K562 (cell line): ENCODE measurements around the gene MYO18A. TPM values are rescaled to one million over a fixed set of nuclear protein-coding genes. Genes with fewer than 3 reads are reported as not detected.
A peak's percentile ranks its signal among the peaks of the same experiment; 100 is the strongest.

ENCODE experiments used
- ATF3 ChIP-seq, 2 experiments: fragments of 450-650 bp in 1 of 2; sonication (generic) in 1 of 2; formaldehyde crosslinking in 1 of 2; IDR thresholded peaks in 1 of 2; conservative IDR thresholded peaks in 1 of 2; 2 replicates each; pipeline versions ENCODE4 v1.6.1 to v1.8.1; 2016 to 2023; ENCODE audit warnings: mild to moderate bottlenecking in 2 of 2, moderate library complexity in 2 of 2, inconsistent platforms in 1 of 2, missing genetic modification reagents in 1 of 2
- ATF7 ChIP-seq: fragments of 450-650 bp; IDR thresholded peaks from 2 replicates; pipeline ENCODE4 v1.7.1; 2014; ENCODE audit warnings: mild to moderate bottlenecking, moderate library complexity
- CHD2 ChIP-seq: IDR thresholded peaks from 2 replicates; pipeline ENCODE4 v1.6.1; 2011; ENCODE audit warnings: low read depth, low read length
- CREBBP ChIP-seq: IDR thresholded peaks from one replicate; pipeline ENCODE4 v1.6.1; 2012; ENCODE audit warnings: low read depth, mild to moderate bottlenecking, control low read depth, inconsistent platforms, low read length
- CREM ChIP-seq: IDR thresholded peaks from 2 replicates; pipeline ENCODE4 v1.6.1; 2014; ENCODE audit warnings: antibody characterized with exemption, low read depth
- HNRNPH1 ChIP-seq: fragments of 200-400 bp; formaldehyde crosslinking; optimal IDR thresholded peaks from 2 replicates; pipeline ENCODE3; 2017; ENCODE audit warnings: low read depth, mild to moderate bottlenecking, low read length, moderate library complexity
- KLF10 ChIP-seq: fragments of 250-450 bp; sonication (Bioruptor Pico); IDR thresholded peaks from 2 replicates; pipeline ENCODE4 v1.6.1; 2021; ENCODE audit warnings: matching md5 sums
- SMAD2 ChIP-seq: fragments of 150-350 bp; IDR thresholded peaks from 2 replicates; pipeline ENCODE4 v1.6.1; 2014; ENCODE audit warnings: low read depth, mild to moderate bottlenecking, low read length
- ZC3H8 ChIP-seq: fragments of 450-650 bp; IDR thresholded peaks from 2 replicates; pipeline ENCODE4 v1.6.1; 2017
- ZNF184 ChIP-seq: sonication (generic); formaldehyde crosslinking; IDR thresholded peaks from 2 replicates; pipeline ENCODE4 v1.5.0; 2020; ENCODE audit warnings: missing genetic modification reagents
- ZNF24 ChIP-seq: fragments of 450-650 bp; IDR thresholded peaks from 2 replicates; pipeline ENCODE4 v1.6.1; 2016
- ZNF717 ChIP-seq: fragments of 250-450 bp; sonication (Bioruptor Pico); IDR thresholded peaks from 2 replicates; pipeline ENCODE4 v1.5.0; 2021
- polyA plus RNA-seq, 8 experiments: library from polyadenylated mRNA; depleted of rRNA in 4 of 8; stranded (reverse) in 5 of 8; unstranded in 3 of 8; fragments of >200 nt; fragmentation: Nextera tagmentation in 2 of 8; fragmentation: Illumina TruSeq in 1 of 8; extraction: Ambion mirVana in 2 of 8; extraction: Trizol in 1 of 8; gene quantifications; 2 replicates each; pipeline versions ENCODE4 v1.2.1 to v1.2.3, GENCODE V29; 2011 to 2014; ENCODE audit warnings: inconsistent platforms in 1 of 8, missing spikeins in 1 of 8
- total RNA-seq, 7 experiments: library from RNA; depleted of rRNA in 6 of 7; stranded (reverse); fragments of >200 nt in 6 of 7; fragmentation: Illumina TruSeq in 2 of 7; extraction: Trizol in 2 of 7; gene quantifications; 2 replicates each; pipeline versions ENCODE4 v1.2.1 to v1.2.3, GENCODE V29; 2011 to 2021; ENCODE audit warnings: low replicate concordance in 1 of 7
- TF ChIP-seq, protein P1 (sequence below), 2 experiments: fragments of 450-650 bp; IDR thresholded peaks; 2 replicates each; pipeline ENCODE4 v1.6.1; 2016; ENCODE audit warnings: mild to moderate bottlenecking in 2 of 2, borderline replicate concordance in 1 of 2, low read depth in 1 of 2, moderate library complexity in 1 of 2
- TF ChIP-seq, protein P2 (sequence below): sonication (generic); formaldehyde crosslinking; IDR thresholded peaks from 2 replicates; pipeline ENCODE4 v1.8.0; 2022; ENCODE audit warnings: missing genetic modification reagents, mild to moderate bottlenecking, moderate library complexity, borderline replicate concordance
- TF ChIP-seq, protein P3 (sequence below), 2 experiments: fragments of 200-800 bp in 1 of 2; sonication (Bioruptor generic) in 1 of 2; sonication (generic) in 1 of 2; formaldehyde crosslinking in 1 of 2; IDR thresholded peaks in 1 of 2; conservative IDR thresholded peaks in 1 of 2; 2 replicates each; pipeline versions ENCODE4 v1.5.0 to v1.6.1; 2016 to 2020; ENCODE audit warnings: missing compliant biosample characterization in 1 of 2, missing genetic modification characterization in 1 of 2, missing genetic modification reagents in 1 of 2

Gene MYO18A
- total and polyA plus RNA-seq, 9 of the 15 experiments (the other 6 are each of a cell fraction or from before 2014, with no cell fraction given), result 2.5 to 65.4 (median 17.1) TPM

DNA sequence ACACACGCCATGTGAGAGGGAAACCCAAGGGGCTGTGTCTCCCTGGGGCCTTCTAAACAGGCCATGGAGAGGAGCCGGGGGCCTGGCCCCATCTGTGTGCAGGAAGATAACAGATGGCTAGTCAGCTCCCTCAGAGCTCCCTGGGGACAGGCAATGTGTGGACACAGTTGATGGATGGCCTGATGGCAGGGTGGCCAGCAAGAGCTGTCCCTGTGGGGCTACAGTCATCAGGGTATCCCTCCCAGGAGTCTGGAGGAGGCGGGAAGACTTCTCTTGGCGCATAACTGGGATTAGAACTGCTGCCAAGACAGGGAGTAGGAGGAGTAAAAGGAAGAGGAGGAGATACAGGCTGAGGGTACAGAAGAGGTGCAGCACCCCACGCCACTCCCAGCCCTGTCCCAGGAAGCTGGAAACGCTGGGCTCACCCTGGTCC, 17.3 kb downstream of the MYO18A start (continued):
- TF ChIP-seq, protein P1, sequence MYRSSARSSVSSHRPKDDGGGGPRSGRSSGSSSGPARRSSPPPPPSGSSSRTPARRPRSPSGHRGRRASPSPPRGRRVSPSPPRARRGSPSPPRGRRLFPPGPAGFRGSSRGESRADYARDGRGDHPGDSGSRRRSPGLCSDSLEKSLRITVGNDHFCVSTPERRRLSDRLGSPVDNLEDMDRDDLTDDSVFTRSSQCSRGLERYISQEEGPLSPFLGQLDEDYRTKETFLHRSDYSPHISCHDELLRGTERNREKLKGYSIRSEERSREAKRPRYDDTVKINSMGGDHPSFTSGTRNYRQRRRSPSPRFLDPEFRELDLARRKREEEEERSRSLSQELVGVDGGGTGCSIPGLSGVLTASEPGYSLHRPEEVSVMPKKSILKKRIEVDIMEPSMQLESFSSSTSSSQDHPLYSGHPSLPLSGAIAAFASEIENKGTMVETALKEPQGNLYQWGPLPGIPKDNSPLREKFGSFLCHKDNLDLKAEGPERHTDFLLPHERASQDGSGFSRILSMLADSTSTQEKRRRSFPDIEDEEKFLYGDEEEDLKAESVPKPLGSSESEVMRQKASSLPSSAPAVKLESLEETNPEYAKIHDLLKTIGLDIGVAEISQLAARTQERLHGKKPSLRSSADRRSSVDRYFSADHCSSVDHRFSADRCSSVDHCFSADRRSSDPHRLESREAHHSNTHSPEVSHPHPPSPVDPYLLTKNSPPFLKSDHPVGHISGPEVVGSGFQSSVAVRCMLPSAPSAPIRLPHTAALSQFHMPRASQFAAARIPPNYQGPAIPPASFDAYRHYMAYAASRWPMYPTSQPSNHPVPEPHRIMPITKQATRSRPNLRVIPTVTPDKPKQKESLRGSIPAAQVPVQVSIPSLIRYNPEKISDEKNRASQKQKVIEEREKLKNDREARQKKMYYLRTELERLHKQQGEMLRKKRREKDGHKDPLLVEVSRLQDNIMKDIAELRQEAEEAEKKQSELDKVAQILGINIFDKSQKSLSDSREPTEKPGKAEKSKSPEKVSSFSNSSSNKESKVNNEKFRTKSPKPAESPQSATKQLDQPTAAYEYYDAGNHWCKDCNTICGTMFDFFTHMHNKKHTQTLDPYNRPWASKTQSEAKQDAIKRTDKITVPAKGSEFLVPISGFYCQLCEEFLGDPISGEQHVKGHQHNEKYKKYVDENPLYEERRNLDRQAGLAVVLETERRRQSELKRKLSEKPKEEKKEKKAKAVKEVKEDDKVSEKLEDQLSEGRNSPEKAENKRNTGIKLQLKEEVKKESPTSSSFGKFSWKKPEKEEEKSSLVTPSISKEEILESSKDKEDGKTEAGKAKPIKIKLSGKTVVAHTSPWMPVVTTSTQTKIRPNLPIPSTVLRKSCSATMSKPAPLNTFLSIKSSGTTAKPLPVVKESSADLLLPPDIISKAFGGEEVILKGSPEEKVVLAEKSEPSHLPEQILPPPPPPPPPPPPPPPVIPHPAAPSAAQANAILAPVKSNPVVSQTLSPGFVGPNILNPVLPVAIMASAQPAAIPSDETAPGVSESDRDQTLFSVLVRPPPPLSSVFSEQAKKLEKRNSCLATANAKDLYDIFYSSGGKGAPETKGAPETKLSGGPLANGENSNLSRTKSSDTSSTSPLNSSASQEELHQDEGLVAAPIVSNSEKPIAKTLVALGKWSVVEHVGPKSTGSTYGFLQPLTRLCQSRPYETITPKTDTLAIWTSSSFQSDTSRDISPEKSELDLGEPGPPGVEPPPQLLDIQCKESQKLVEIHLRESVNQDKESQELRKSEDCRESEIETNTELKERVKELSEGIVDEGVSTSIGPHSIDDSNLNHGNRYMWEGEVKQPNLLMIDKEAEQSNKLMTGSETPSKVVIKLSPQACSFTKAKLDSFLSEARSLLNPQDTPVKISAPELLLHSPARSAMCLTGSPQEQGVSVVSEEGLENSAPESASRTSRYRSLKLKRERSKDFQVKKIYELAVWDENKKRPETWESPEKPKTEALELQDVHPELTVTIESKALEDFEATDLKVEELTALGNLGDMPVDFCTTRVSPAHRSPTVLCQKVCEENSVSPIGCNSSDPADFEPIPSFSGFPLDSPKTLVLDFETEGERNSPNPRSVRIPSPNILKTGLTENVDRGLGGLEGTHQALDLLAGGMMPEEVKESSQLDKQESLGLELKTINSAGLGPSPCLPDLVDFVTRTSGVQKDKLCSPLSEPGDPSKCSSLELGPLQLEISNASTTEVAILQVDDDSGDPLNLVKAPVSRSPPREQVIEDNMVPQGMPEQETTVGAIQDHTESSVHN (IDR thresholded peaks at IDR 0.05; ENCODE audit: borderline replicate concordance in 1 of 2, low read depth in 1 of 2), result no peak
- TF ChIP-seq ZNF717 (no peak), SMAD2 (no peak), ZNF184 (no peak), ZNF24 (0 out of 2 replicates have a peak, but pooled peaks have one; percentile 26), ZC3H8 (no peak), CREBBP (no peak), CHD2 (no peak), KLF10 (CRISPR knock-in tag) (no peak), ATF7 (peak; percentile 23; the same call in 1 of the 2 replicates), CREM (0 out of 2 replicates have a peak, but pooled peaks have one; percentile 10), HNRNPH1 (no peak), ATF3 (IDR thresholded peaks at IDR 0.05) (no peak), ATF3 (CRISPR knock-in tag; conservative IDR thresholded peaks at IDR 0.05) (no peak)
- TF ChIP-seq, protein P2, sequence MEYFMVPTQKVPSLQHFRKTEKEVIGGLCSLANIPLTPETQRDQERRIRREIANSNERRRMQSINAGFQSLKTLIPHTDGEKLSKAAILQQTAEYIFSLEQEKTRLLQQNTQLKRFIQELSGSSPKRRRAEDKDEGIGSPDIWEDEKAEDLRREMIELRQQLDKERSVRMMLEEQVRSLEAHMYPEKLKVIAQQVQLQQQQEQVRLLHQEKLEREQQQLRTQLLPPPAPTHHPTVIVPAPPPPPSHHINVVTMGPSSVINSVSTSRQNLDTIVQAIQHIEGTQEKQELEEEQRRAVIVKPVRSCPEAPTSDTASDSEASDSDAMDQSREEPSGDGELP, result peak; percentile 83; the same call in 1 of the 2 replicates
- TF ChIP-seq, protein P3, sequence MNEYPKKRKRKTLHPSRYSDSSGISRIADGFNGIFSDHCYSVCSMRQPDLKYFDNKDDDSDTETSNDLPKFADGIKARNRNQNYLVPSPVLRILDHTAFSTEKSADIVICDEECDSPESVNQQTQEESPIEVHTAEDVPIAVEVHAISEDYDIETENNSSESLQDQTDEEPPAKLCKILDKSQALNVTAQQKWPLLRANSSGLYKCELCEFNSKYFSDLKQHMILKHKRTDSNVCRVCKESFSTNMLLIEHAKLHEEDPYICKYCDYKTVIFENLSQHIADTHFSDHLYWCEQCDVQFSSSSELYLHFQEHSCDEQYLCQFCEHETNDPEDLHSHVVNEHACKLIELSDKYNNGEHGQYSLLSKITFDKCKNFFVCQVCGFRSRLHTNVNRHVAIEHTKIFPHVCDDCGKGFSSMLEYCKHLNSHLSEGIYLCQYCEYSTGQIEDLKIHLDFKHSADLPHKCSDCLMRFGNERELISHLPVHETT (CRISPR knock-in tag; conservative IDR thresholded peaks at IDR 0.05 in 1 of 2, IDR thresholded peaks at IDR 0.05 in 1 of 2), result no peak
